Thymus (tissue), 14 donors: ENCODE results near the gene MRPS34. TPM values are rescaled to one million over a fixed set of nuclear protein-coding genes. Genes with fewer than 3 reads are reported as not detected.

Source experiments
- DNase-seq, 9 donors: peaks; one replicate each; pipeline ENCODE4 v3.0.0-alpha.2; 2013; ENCODE audit warnings: low spot score in 9 of 9, low read depth in 6 of 9, missing footprints in 1 of 9
- H3K27ac ChIP-seq, 2 donors: one replicate each; pipeline ENCODE4 v1.5.1; 2013; ENCODE audit warnings: control low read depth in 1 of 2, low read depth in 1 of 2, low read length in 1 of 2, mild to moderate bottlenecking in 1 of 2, moderate library complexity in 1 of 2
- H3K27me3 ChIP-seq, 2 donors: one replicate each; pipeline ENCODE4 v1.5.1; 2013; ENCODE audit warnings: low read length in 1 of 2; ENCODE audit not compliant: control insufficient read depth in 2 of 2, insufficient read depth in 1 of 2
- H3K36me3 ChIP-seq, 2 donors: one replicate each; pipeline ENCODE4 v1.5.1; 2013; ENCODE audit warnings: low read length in 1 of 2, mild to moderate bottlenecking in 1 of 2, moderate library complexity in 1 of 2; ENCODE audit not compliant: control insufficient read depth in 2 of 2, insufficient read depth in 2 of 2
- H3K4me1 ChIP-seq, 2 donors: one replicate each; pipeline ENCODE4 v1.5.1; 2013; ENCODE audit warnings: low read length in 2 of 2; ENCODE audit not compliant: control insufficient read depth in 2 of 2, insufficient read depth in 2 of 2
- H3K4me3 ChIP-seq, 2 donors: one replicate each; pipeline ENCODE4 v1.5.1; 2013; ENCODE audit warnings: low read length in 2 of 2, control low read depth in 1 of 2, mild to moderate bottlenecking in 1 of 2
- H3K9me3 ChIP-seq, 2 donors: one replicate each; pipeline ENCODE4 v1.5.1; 2013; ENCODE audit warnings: low read length in 1 of 2, mild to moderate bottlenecking in 1 of 2; ENCODE audit not compliant: control insufficient read depth in 2 of 2, insufficient read depth in 1 of 2
- WGBS: extraction: QIAGEN DNeasy Blood & Tissue Kit; methylation state at CpG from one replicate; pipeline ENCODE4 v1.1.7; 2013; 5-methylcytosine and 5-hydroxymethylcytosine counted together
- long read RNA-seq, 10 donors: transcript quantifications; one replicate each; lab custom pipeline, GENCODE V29; 2026
- polyA plus RNA-seq: library from polyadenylated mRNA; stranded (reverse); fragments of 200-250 nt; gene quantifications from one replicate; pipeline ENCODE4 v1.2.3, GENCODE V29; 2013
- total RNA-seq: library from RNA; stranded (reverse); fragments of 120-200 nt; gene quantifications from one replicate; pipeline ENCODE4 v1.2.4, GENCODE V29; 2013
- donor health status: healthy.

Gene MRPS34
- 103 TPM for total RNA-seq
- polyA plus RNA-seq: 101 TPM
- long read RNA-seq, donor 1, transcript MRPS34-202 (3 exons, 1,024 nt): major isoform, 8 of 9 reads
- long read RNA-seq, donor 1, partial matches to known transcripts: 0 of 9 reads
- long read RNA-seq, donor 1, other reads (novel, unspliced or antisense): 0 of 9 reads
- long read RNA-seq, donor 2: 0 reads
- long read RNA-seq, donor 3, transcript MRPS34-202 (3 exons, 1,024 nt): major isoform, 98 of 119 reads
- long read RNA-seq, donor 3, partial matches to known transcripts: 0 of 119 reads
- long read RNA-seq, donor 3, other reads (novel, unspliced or antisense): 15 of 119 reads
- long read RNA-seq, donor 4, transcript MRPS34-202 (3 exons, 1,024 nt): major isoform, 21 of 57 reads
- long read RNA-seq, donor 4, partial matches to known transcripts: 21 of 57 reads
- long read RNA-seq, donor 4, other reads (novel, unspliced or antisense): 13 of 57 reads
- long read RNA-seq, donor 5, transcript MRPS34-203 (2 exons, 713 nt): minor isoform, 11 of 115 reads
- long read RNA-seq, donor 5, transcript MRPS34-202 (3 exons, 1,024 nt): major isoform, 98 of 115 reads
- long read RNA-seq, donor 5, transcript MRPS34-201 (3 exons, 1,040 nt): minor isoform, 6 of 115 reads
- long read RNA-seq, donor 5, partial matches to known transcripts: 0 of 115 reads
- long read RNA-seq, donor 5, other reads (novel, unspliced or antisense): 0 of 115 reads
- long read RNA-seq, donor 6, transcript MRPS34-202 (3 exons, 1,024 nt): major isoform, 39 of 51 reads
- long read RNA-seq, donor 6, transcript MRPS34-203 (2 exons, 713 nt): minor isoform, 6 of 51 reads
- long read RNA-seq, donor 6, transcript MRPS34-201 (3 exons, 1,040 nt): minor isoform, 6 of 51 reads
- long read RNA-seq, donor 6, partial matches to known transcripts: 0 of 51 reads
- long read RNA-seq, donor 6, other reads (novel, unspliced or antisense): 0 of 51 reads
- long read RNA-seq, donor 7, transcript MRPS34-202 (3 exons, 1,024 nt): major isoform, 57 of 63 reads
- long read RNA-seq, donor 7, partial matches to known transcripts: 0 of 63 reads
- long read RNA-seq, donor 7, other reads (novel, unspliced or antisense): 0 of 63 reads
- long read RNA-seq, donor 8, transcript MRPS34-202 (3 exons, 1,024 nt): major isoform, 29 of 30 reads
- long read RNA-seq, donor 8, partial matches to known transcripts: 0 of 30 reads
- long read RNA-seq, donor 8, other reads (novel, unspliced or antisense): 0 of 30 reads
- long read RNA-seq, donor 9, transcript MRPS34-203 (2 exons, 713 nt): minor isoform, 8 of 62 reads
- long read RNA-seq, donor 9, transcript MRPS34-202 (3 exons, 1,024 nt): major isoform, 37 of 62 reads
- long read RNA-seq, donor 9, partial matches to known transcripts: 14 of 62 reads
- long read RNA-seq, donor 9, other reads (novel, unspliced or antisense): 0 of 62 reads
- long read RNA-seq, donor 10, transcript MRPS34-202 (3 exons, 1,024 nt): major isoform, 46 of 79 reads
- long read RNA-seq, donor 10, partial matches to known transcripts: 27 of 79 reads
- long read RNA-seq, donor 10, other reads (novel, unspliced or antisense): 0 of 79 reads

DNA sequence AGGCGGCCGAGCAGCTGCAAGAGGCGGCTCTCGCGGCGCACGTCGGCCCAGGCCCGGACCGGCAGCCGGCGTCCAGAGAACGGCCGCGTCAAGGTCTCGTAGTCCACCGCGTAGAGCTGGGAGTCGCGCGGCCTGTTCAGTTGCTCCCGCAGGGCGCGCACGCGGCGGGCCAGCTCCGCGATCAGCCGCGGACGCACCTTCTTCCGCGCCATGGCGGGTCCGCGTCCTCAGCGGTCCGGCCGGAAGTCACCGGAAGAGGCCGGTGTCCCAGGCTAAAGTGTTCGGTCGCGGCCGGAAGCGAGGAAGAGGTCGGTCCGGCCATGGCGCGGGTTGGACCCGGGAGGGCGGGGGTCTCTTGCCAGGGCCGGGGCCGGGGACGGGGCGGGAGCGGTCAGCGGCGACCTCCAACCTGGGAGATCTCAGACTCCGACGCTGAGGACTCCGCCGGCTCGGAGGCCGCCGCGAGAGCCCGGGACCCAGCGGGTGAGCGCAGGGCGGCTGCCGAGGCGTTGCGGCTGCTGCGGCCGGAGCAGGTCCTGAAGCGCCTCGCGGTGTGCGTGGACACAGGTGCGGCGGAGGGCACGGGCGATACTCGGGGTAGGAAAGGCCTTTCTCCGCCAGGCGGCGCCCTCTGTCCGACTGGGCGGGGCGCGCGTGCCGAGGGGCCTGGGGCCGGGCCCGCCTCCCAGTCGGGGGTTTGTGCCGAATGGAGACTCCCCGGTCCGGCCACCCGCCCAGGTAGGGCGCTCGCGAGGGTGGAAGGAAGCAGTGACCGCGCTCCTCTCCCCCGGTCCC, at the start of gene MRPS34:
Gene MRPS34, minus strand, starts transcription at position 227 of the 795 bp plus-strand sequence. Its CDS starts 15 bp downstream, at position 212.
- H3K36me3 ChIP-seq: peaks cover 48 to 49% of the 10 kb centered on the region in 2 donors

GRCh38 chr16:1821861-1822611, 49.1 kb upstream of the MRPS34 start:
- Histone ChIP-seq H3K9me3 (no peaks in the 10 kb centered on the region), H3K27me3 (peaks cover 0 to 8% of the 10 kb centered on the region in 2 donors), H3K4me3 (no peak overlapping the region), H3K4me1 (peaks cover 8 to 17% of the 10 kb centered on the region in 2 donors), H3K36me3 (peaks cover 18 to 45% of the 10 kb centered on the region in 2 donors), H3K27ac (no peak overlapping the region)
- WGBS: 96% methylated on average over 24 of the region's 24 CpGs
- no peak for DNase-seq

More for the DNA sequence above, at the start of gene MRPS34:
- Histone ChIP-seq H3K4me3 (peak within 1 kb of the TSS; percentile 75 to 80), H3K9me3 (no peaks in the 10 kb centered on the region), H3K27me3 (no peaks in the 10 kb centered on the region), H3K27ac (peak within 1 kb of the TSS; percentile 66 to 83), H3K4me1 (peaks cover 20 to 23% of the 10 kb centered on the region in 2 donors)
- DNase-seq: peak in 8 of 9 donors; percentile 33 to 87 (median 71)
- under 1% methylated on average over 108 of the region's 108 CpGs for WGBS

DNA sequence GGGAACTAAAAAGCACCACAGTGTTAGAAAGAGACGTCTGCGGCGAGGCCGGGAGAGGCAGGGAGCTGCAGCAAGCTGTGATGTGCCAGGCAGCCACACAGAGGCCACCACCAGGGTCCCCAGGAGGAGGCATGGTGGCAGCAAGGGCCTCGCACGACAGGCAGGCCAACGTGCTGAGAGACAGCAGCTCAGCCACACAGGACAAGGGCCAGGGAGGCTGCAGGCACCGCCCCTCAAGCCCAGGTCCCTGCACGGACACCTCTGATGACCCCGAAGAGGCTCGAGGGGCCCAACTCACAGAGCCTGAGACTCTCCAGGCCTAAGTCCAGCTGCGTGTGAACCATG, 48.0 kb upstream of the MRPS34 start:
- no peak for DNase-seq
- H3K27me3 ChIP-seq: peaks cover 0 to 8% of the 10 kb centered on the region in 2 donors
- peaks cover 8 to 17% of the 10 kb centered on the region in 2 donors for H3K4me1 ChIP-seq
- no peak overlapping the region for H3K27ac ChIP-seq
- H3K4me3 ChIP-seq: no peak overlapping the region
- peaks cover 25 to 55% of the 10 kb centered on the region in 2 donors for H3K36me3 ChIP-seq
- H3K9me3 ChIP-seq: no peaks in the 10 kb centered on the region
- WGBS: over 99% methylated on average over 12 of the region's 12 CpGs

DNA sequence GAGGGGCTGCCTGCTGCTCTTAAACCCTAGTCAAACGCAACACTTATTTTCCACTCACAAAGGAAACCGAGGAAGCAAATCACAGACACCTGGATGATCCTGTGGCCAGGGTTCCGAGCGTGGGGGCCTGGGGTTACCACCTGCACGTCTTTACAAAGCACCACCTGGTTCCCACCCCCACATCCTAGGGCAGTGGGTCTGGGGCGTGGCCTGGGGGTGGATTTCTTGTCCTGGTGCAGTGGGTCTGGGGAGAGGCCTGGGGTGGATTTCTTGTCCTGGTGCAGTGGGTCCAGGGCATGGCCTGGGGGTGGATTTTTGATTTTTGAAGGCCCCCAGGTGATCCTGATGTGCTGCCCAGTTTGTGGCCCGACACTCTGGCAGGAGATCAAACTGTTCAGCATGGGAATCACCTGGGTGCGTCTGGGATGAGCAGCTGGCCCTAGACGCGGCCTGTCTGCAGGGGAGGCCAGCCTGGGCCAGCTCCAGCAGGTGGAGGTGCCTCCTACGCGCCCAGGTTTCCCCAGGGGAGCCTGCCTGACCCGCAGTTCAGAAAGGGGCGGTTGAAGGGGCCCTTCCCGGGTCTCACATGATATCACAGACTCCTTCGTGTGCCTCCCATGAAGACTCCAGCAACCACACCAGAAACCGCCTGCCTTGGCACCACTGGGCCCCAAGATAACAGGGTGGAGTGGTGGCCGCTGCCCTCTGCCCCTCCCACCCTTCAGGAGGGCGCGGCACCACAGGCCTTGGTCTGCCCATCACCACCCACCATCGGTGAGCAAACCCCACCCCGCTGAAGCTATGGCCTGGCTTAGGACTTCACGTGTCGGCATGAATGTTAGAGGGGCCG, 47.4 kb upstream of the MRPS34 start:
- H3K9me3 ChIP-seq: no peaks in the 10 kb centered on the region
- H3K36me3 ChIP-seq: peaks cover 26 to 58% of the 10 kb centered on the region in 2 donors
- DNase-seq: no peak
- H3K4me3 ChIP-seq: no peak overlapping the region
- peaks cover 0 to 2% of the 10 kb centered on the region in 2 donors for H3K27me3 ChIP-seq
- no peak overlapping the region for H3K27ac ChIP-seq
- WGBS: 93% methylated on average over 25 of the region's 25 CpGs
- H3K4me1 ChIP-seq: peaks cover 2 to 11% of the 10 kb centered on the region in 2 donors

GRCh38 chr16:1819611-1820010, 46.7 kb upstream of the MRPS34 start:
- peaks cover 0 to 5% of the 10 kb centered on the region in 2 donors for H3K4me1 ChIP-seq
- no peak overlapping the region for H3K27ac ChIP-seq
- DNase-seq: no peak
- H3K9me3 ChIP-seq: no peaks in the 10 kb centered on the region
- no peaks in the 10 kb centered on the region for H3K27me3 ChIP-seq
- H3K36me3 ChIP-seq: peaks cover 30 to 58% of the 10 kb centered on the region in 2 donors
- WGBS: 99% methylated on average over 15 of the region's 15 CpGs
- H3K4me3 ChIP-seq: no peak overlapping the region

- Histone ChIP-seq H3K27me3 (no peaks in the 10 kb centered on the region), H3K4me1 (peaks cover 0 to 3% of the 10 kb centered on the region in 2 donors), H3K4me3 (no peak overlapping the region), H3K36me3 (peaks cover 30 to 57% of the 10 kb centered on the region in 2 donors), H3K27ac (no peak overlapping the region), H3K9me3 (no peaks in the 10 kb centered on the region)
- WGBS: 98% methylated on average over 35 of the region's 35 CpGs
- DNase-seq: no peak
Observed at GRCh38 chr16:1818873-1819525, 46.1 kb upstream of the MRPS34 start.
